ENCODE results near the gene RPS6KB2. TPM values are rescaled to one million over a fixed set of nuclear protein-coding genes. Genes with fewer than 3 reads are reported as not detected.

RPS6KB2 gene
- total and polyA plus RNA-seq, 12 donors = 36.6 to 111 (median 50.0) TPM

- no peak overlapping the region for H3K27ac ChIP-seq
- no peak overlapping the region for H3K4me3 ChIP-seq
- H3K36me3 ChIP-seq (replicated peaks in 1 of 2) = no peaks in the 10 kb centered on the region
- no peak for DNase-seq
- peaks cover 9 to 12% of the 10 kb centered on the region in 2 donors for H3K4me1 ChIP-seq (replicated peaks in 1 of 2)
- WGBS, 4 donors = 56 to 83% (median 59%) methylated on average over 1 to 6 of the region's 6 CpGs
- intact Hi-C loops (cut with DNase I) = no loop called here
- no peaks in the 10 kb centered on the region for H3K9me3 ChIP-seq (replicated peaks in 1 of 3)
- TF ChIP-seq, protein P1, sequence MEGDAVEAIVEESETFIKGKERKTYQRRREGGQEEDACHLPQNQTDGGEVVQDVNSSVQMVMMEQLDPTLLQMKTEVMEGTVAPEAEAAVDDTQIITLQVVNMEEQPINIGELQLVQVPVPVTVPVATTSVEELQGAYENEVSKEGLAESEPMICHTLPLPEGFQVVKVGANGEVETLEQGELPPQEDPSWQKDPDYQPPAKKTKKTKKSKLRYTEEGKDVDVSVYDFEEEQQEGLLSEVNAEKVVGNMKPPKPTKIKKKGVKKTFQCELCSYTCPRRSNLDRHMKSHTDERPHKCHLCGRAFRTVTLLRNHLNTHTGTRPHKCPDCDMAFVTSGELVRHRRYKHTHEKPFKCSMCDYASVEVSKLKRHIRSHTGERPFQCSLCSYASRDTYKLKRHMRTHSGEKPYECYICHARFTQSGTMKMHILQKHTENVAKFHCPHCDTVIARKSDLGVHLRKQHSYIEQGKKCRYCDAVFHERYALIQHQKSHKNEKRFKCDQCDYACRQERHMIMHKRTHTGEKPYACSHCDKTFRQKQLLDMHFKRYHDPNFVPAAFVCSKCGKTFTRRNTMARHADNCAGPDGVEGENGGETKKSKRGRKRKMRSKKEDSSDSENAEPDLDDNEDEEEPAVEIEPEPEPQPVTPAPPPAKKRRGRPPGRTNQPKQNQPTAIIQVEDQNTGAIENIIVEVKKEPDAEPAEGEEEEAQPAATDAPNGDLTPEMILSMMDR (IDR thresholded peaks at IDR 0.05) = no peak
- TF ChIP-seq POLR2A (IDR thresholded peaks at IDR 0.05) = no peak
- no peaks in the 10 kb centered on the region for H3K27me3 ChIP-seq
Observed at GRCh38 chr11:67387518-67387917, 40.8 kb upstream of the RPS6KB2 start.

- no peaks in the 10 kb centered on the region for H3K27me3 ChIP-seq
- no peak overlapping the region for H3K4me3 ChIP-seq
- H3K9me3 ChIP-seq (replicated peaks in 1 of 3) = no peaks in the 10 kb centered on the region
- no peak overlapping the region for H3K27ac ChIP-seq
- 54 to 67% (median 63%) methylated on average over 6 of the region's 6 CpGs for WGBS, 4 donors
- no peaks in the 10 kb centered on the region for H3K36me3 ChIP-seq (replicated peaks in 1 of 2)
- peak in 2 of 7 donors; percentile 44 to 75 for DNase-seq
- intact Hi-C loops (cut with DNase I) = no loop called here
- no peak for TF ChIP-seq POLR2A (IDR thresholded peaks at IDR 0.05)
- TF ChIP-seq, protein P1 (IDR thresholded peaks at IDR 0.05) = peak in 5 of 6 experiments; percentile 12 to 47 (median 45)
- peaks cover 14 to 17% of the 10 kb centered on the region in 2 donors for H3K4me1 ChIP-seq (replicated peaks in 1 of 2)
Observed at GRCh38 chr11:67389477-67389876, 38.8 kb upstream of the RPS6KB2 start.

DNA sequence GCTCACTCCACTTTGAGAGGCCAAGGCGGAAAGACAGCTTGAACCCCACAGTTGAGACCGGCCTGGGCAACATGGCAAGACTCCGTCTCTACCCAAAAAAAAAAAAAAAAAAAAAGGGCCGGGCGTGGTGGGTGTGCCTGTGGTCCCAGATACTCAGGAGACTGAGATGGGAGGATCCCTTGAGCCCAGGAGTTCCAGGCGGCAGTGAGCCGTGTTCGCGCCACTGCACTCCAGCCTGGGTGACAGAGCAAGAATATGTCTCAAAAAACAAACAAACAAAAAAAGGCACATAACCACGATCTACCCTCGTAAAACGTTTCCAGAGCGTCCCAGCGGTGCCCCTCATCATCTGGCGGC lies 37.4 kb upstream of the RPS6KB2 start:
- H3K27ac ChIP-seq = peak overlapping the region in 4 of 5 donors; percentile 68 to 92 (median 79)
- WGBS, 4 donors = 12 to 17% (median 13%) methylated on average over 13 to 15 of the region's 15 CpGs
- peak overlapping the region; percentile 0 to 94 (median 70) for H3K4me3 ChIP-seq
- peaks cover 0 to 3% of the 10 kb centered on the region in 2 donors for H3K36me3 ChIP-seq (replicated peaks in 1 of 2)
- intact Hi-C loops (cut with DNase I) = no loop called here
- peaks cover 14 to 17% of the 10 kb centered on the region in 2 donors for H3K4me1 ChIP-seq (replicated peaks in 1 of 2)
- H3K9me3 ChIP-seq (replicated peaks in 1 of 3) = no peaks in the 10 kb centered on the region
- DNase-seq = no peak
- TF ChIP-seq, protein P1 (IDR thresholded peaks at IDR 0.05) = no peak
- no peaks in the 10 kb centered on the region for H3K27me3 ChIP-seq

GRCh38 chr11:67391304-67392182 lies 36.8 kb upstream of the RPS6KB2 start, which contains the start of gene RAD9A:
TSS of gene RAD9A (plus strand) at chr11:67391986. CDS start at chr11:67392045, 59 bp downstream.
- 0% methylated on average over 20 to 75 of the region's 75 CpGs for WGBS, 4 donors
- peak within 1 kb of the TSS in 4 of 5 donors; percentile 68 to 92 (median 79) for H3K27ac ChIP-seq

More at GRCh38 chr11:67391304-67392182, 36.8 kb upstream of the RPS6KB2 start, which contains the start of gene RAD9A:
- intact Hi-C loops (cut with DNase I) = no loop called here
- peak; percentile 36 to 76 for TF ChIP-seq POLR2A (IDR thresholded peaks at IDR 0.05)
- TF ChIP-seq, protein P1 (IDR thresholded peaks at IDR 0.05) = peak in 1 of 6 experiments; percentile 17
- Histone ChIP-seq H3K4me3 (peak within 1 kb of the TSS; percentile 58 to 94 (median 74)), H3K9me3 (replicated peaks in 1 of 3) (no peaks in the 10 kb centered on the region), H3K4me1 (replicated peaks in 1 of 2) (peaks cover 14 to 17% of the 10 kb centered on the region in 2 donors), H3K27me3 (no peaks in the 10 kb centered on the region), H3K36me3 (replicated peaks in 1 of 2) (peaks cover 0 to 4% of the 10 kb centered on the region in 2 donors)
- DNase-seq = peak; percentile 95 to 98 (median 97)
